Mucosa of rectum (tissue), 2 donors: ENCODE data around the gene ELOA.
"Not testable (repeated sequence)": the region's sequence is repeated elsewhere in the genome, so short reads cannot be mapped to it uniquely, and the experiment has no call there.

ENCODE experiments used
- H3K27ac ChIP-seq, 2 donors: one replicate each; pipeline ENCODE4 v1.7.0; 2013; ENCODE audit warnings: inconsistent platforms in 2 of 2, low read depth in 2 of 2, low read length in 2 of 2
- H3K27me3 ChIP-seq, 2 donors: one replicate each; pipeline ENCODE4 v1.7.0; 2013; ENCODE audit warnings: low read length in 2 of 2; ENCODE audit not compliant: control insufficient read depth in 2 of 2, insufficient read depth in 2 of 2
- H3K36me3 ChIP-seq, 2 donors: one replicate each; pipeline ENCODE4 v1.7.0; 2013; ENCODE audit warnings: low read length in 2 of 2; ENCODE audit not compliant: control insufficient read depth in 2 of 2, insufficient read depth in 2 of 2
- H3K4me1 ChIP-seq, 2 donors: one replicate each; pipeline ENCODE4 v1.7.0; 2013; ENCODE audit warnings: low read length in 2 of 2, mild to moderate bottlenecking in 1 of 2; ENCODE audit not compliant: control insufficient read depth in 2 of 2, insufficient read depth in 2 of 2
- H3K4me3 ChIP-seq, 2 donors: one replicate each; pipeline ENCODE4 v1.7.0; 2013; ENCODE audit warnings: low read length in 2 of 2
- H3K9ac ChIP-seq, 2 donors: one replicate each; pipeline ENCODE4 v1.7.0; 2013; ENCODE audit warnings: low read length in 2 of 2, low read depth in 1 of 2, mild to moderate bottlenecking in 1 of 2
- H3K9me3 ChIP-seq, 2 donors: one replicate each; pipeline ENCODE4 v1.7.0; 2013; ENCODE audit warnings: low read length in 2 of 2; ENCODE audit not compliant: control insufficient read depth in 2 of 2
- donor health status: healthy.
- donor health status: Normal muscosa, but diverticular disease.

Gene ELOA

GRCh38 chr1:23779826-23780371 lies 36.6 kb downstream of the ELOA start:
- H3K4me1 ChIP-seq, result peaks cover 17 to 19% of the 10 kb centered on the region in 2 donors
- no peaks in the 10 kb centered on the region for H3K9me3 ChIP-seq
- peaks cover 4 to 12% of the 10 kb centered on the region in 2 donors for H3K36me3 ChIP-seq
- H3K27me3 ChIP-seq, result no peaks in the 10 kb centered on the region
- no peak overlapping the region for H3K27ac ChIP-seq
- no peak overlapping the region for H3K4me3 ChIP-seq
- no peak overlapping the region for H3K9ac ChIP-seq

- H3K36me3 ChIP-seq, result peaks cover 22 to 37% of the 10 kb centered on the region in 2 donors
- H3K27ac ChIP-seq, H3K9me3 ChIP-seq, H3K9ac ChIP-seq, H3K4me3 ChIP-seq, H3K27me3 ChIP-seq: not testable (repeated sequence)
- peaks cover 10 to 11% of the 10 kb centered on the region in 2 donors for H3K4me1 ChIP-seq
These were observed 39.9 kb downstream of the ELOA start for GRCh38 chr1:23783141-23783540.

GRCh38 chr1:23784846-23785245 lies 41.6 kb downstream of the ELOA start:
- Histone ChIP-seq H3K4me3 (no peak overlapping the region), H3K9ac (no peak overlapping the region), H3K27ac (no peak overlapping the region), H3K4me1 (no peaks in the 10 kb centered on the region), H3K27me3 (no peaks in the 10 kb centered on the region), H3K36me3 (peaks cover 24 to 37% of the 10 kb centered on the region in 2 donors), H3K9me3 (no peaks in the 10 kb centered on the region)

- Histone ChIP-seq H3K36me3 (peaks cover 19 to 33% of the 10 kb centered on the region in 2 donors), H3K4me3 (no peak overlapping the region), H3K27ac (no peak overlapping the region), H3K4me1 (peaks cover 17 to 19% of the 10 kb centered on the region in 2 donors), H3K9ac (no peak overlapping the region), H3K9me3 (no peaks in the 10 kb centered on the region), H3K27me3 (no peaks in the 10 kb centered on the region)
These were observed 44.4 kb downstream of the ELOA start for GRCh38 chr1:23787701-23788100.

GRCh38 chr1:23788695-23789094 lies 45.4 kb downstream of the ELOA start:
- no peaks in the 10 kb centered on the region for H3K27me3 ChIP-seq
- H3K9me3 ChIP-seq, result no peaks in the 10 kb centered on the region
- H3K27ac ChIP-seq, result no peak overlapping the region
- H3K36me3 ChIP-seq, result peaks cover 22 to 37% of the 10 kb centered on the region in 2 donors
- H3K4me3 ChIP-seq, result no peak overlapping the region
- peaks cover 24 to 29% of the 10 kb centered on the region in 2 donors for H3K4me1 ChIP-seq
- no peak overlapping the region for H3K9ac ChIP-seq

GRCh38 chr1:23790696-23791515 lies 47.6 kb downstream of the ELOA start, which contains the start of gene LYPLA2:
LYPLA2 (plus strand) TSS chr1:23791145; CDS start chr1:23792683, 1,538 bp downstream.
- H3K27ac ChIP-seq, result peak within 1 kb of the TSS; percentile 65 to 67
- peak within 1 kb of the TSS; percentile 72 to 91 for H3K4me3 ChIP-seq
- H3K36me3 ChIP-seq, result peaks cover 23 to 26% of the 10 kb centered on the region in 2 donors
- no peaks in the 10 kb centered on the region for H3K9me3 ChIP-seq
- peaks cover 24 to 30% of the 10 kb centered on the region in 2 donors for H3K4me1 ChIP-seq
- no peaks in the 10 kb centered on the region for H3K27me3 ChIP-seq
- peak within 1 kb of the TSS; percentile 77 to 87 for H3K9ac ChIP-seq

- no peaks in the 10 kb centered on the region for H3K27me3 ChIP-seq
- H3K36me3 ChIP-seq, result peaks cover 26 to 27% of the 10 kb centered on the region in 2 donors
- no peaks in the 10 kb centered on the region for H3K9me3 ChIP-seq
- H3K27ac ChIP-seq, result peak overlapping the region; percentile 65 to 67
- H3K4me1 ChIP-seq, result peaks cover 26 to 35% of the 10 kb centered on the region in 2 donors
- peak overlapping the region; percentile 72 to 91 for H3K4me3 ChIP-seq
- peak overlapping the region; percentile 77 to 87 for H3K9ac ChIP-seq
These were observed 48.3 kb downstream of the ELOA start for GRCh38 chr1:23791516-23792047.

- no peak overlapping the region for H3K27ac ChIP-seq
- H3K27me3 ChIP-seq, result no peaks in the 10 kb centered on the region
- H3K4me3 ChIP-seq, result peak overlapping the region; percentile 41 to 72
- peaks cover 20 to 28% of the 10 kb centered on the region in 2 donors for H3K36me3 ChIP-seq
- peaks cover 32 to 42% of the 10 kb centered on the region in 2 donors for H3K4me1 ChIP-seq
- H3K9me3 ChIP-seq, result no peaks in the 10 kb centered on the region
- peak overlapping the region in 1 of 2 donors; percentile 77 for H3K9ac ChIP-seq
These were observed 49.1 kb downstream of the ELOA start for GRCh38 chr1:23792151-23792945.

GRCh38 chr1:23793018-23793781 lies 49.9 kb downstream of the ELOA start:
- H3K27me3 ChIP-seq, result no peaks in the 10 kb centered on the region
- H3K36me3 ChIP-seq, result peaks cover 22 to 31% of the 10 kb centered on the region in 2 donors
- peak overlapping the region in 1 of 2 donors; percentile 21 for H3K4me3 ChIP-seq

More at GRCh38 chr1:23793018-23793781, 49.9 kb downstream of the ELOA start:
- H3K27ac ChIP-seq, result peak overlapping the region in 1 of 2 donors; percentile 4
- H3K9me3 ChIP-seq, result no peaks in the 10 kb centered on the region
- H3K4me1 ChIP-seq, result peaks cover 32 to 51% of the 10 kb centered on the region in 2 donors
- no peak overlapping the region for H3K9ac ChIP-seq
